OCI-LY7 (cell line): ENCODE results near the gene PKHD1. TPM values are rescaled to one million over a fixed set of nuclear protein-coding genes. Genes with fewer than 3 reads are reported as not detected.

ENCODE experiments used
- BruUV-seq: library from RNA; stranded (reverse); fragments of 400-500 nt; replicated peaks from 2 replicates; lab custom pipeline; 2021; lab: Mats Ljungman, UMichigan
- CTCF ChIA-PET: fragments of 300-600 bp; sonication (Branson Sonifier 250); formaldehyde crosslinking; loops from one replicate; lab custom pipeline; 2022; ENCODE audit warnings: antibody characterized with exemption; ENCODE audit not compliant: unreplicated experiment; lab: Charles Lee
- POLR2A ChIA-PET: fragments of 300-600 bp; sonication (Branson Sonifier 250); formaldehyde crosslinking; loops from one replicate; lab custom pipeline; 2022; ENCODE audit warnings: antibody characterized with exemption; lab: Charles Lee
- DNase-seq: peaks from one replicate; pipeline ENCODE4 v3.0.0-alpha.2; 2015; ENCODE audit warnings: low spot score
- H2AFZ ChIP-seq: fragments of 200-600 bp; sonication (generic), shearing (Covaris generic); 2 replicates; pipeline ENCODE4 v1.6.1; 2014; ENCODE audit warnings: mild to moderate bottlenecking, antibody characterized with exemption, low read length, moderate library complexity
- H3K27ac ChIP-seq: fragments of 200-600 bp; sonication (generic); 2 replicates; pipeline ENCODE4 v1.5.1; 2014; ENCODE audit warnings: mixed run types, low read depth, mild to moderate bottlenecking, moderate library complexity, low read length, inconsistent platforms; ENCODE audit not compliant: poor library complexity, severe bottlenecking
- H3K36me3 ChIP-seq: fragments of 200-600 bp; sonication (generic); 2 replicates; pipeline ENCODE4 v1.6.1; 2014; ENCODE audit warnings: mild to moderate bottlenecking, antibody characterized with exemption, low read length, moderate library complexity, mixed read lengths; ENCODE audit not compliant: insufficient read depth
- H3K4me1 ChIP-seq: fragments of 200-600 bp; sonication (generic); 2 replicates; pipeline ENCODE4 v1.5.1; 2014; ENCODE audit warnings: mild to moderate bottlenecking, low read length; ENCODE audit not compliant: insufficient read depth, poor library complexity, severe bottlenecking
- H3K4me2 ChIP-seq: fragments of 200-600 bp; sonication (generic); 2 replicates; pipeline ENCODE4 v1.6.1; 2014; ENCODE audit warnings: mild to moderate bottlenecking, low read length
- H3K4me3 ChIP-seq: fragments of 200-600 bp; sonication (generic); 2 replicates; pipeline ENCODE4 v1.5.1; 2014; ENCODE audit warnings: mild to moderate bottlenecking, low read depth, low read length; ENCODE audit not compliant: poor library complexity, severe bottlenecking
- H3K79me2 ChIP-seq: fragments of 200-600 bp; sonication (generic); 2 replicates; pipeline ENCODE4 v1.6.1; 2016; ENCODE audit warnings: low read depth, mild to moderate bottlenecking, low read length, moderate library complexity, mixed read lengths; ENCODE audit not compliant: insufficient read depth
- H3K9me2 ChIP-seq: fragments of 200-600 bp; sonication (generic); 2 replicates; pipeline ENCODE4 v1.6.1; 2016; ENCODE audit warnings: mild to moderate bottlenecking, low read length, mixed read lengths; ENCODE audit not compliant: insufficient read depth
- H3K9me3 ChIP-seq: fragments of 200-600 bp; sonication (generic); 2 replicates; pipeline ENCODE4 v1.6.1; 2014; ENCODE audit warnings: mild to moderate bottlenecking, mixed run types, low read length, mixed read lengths
- H4K20me1 ChIP-seq: fragments of 200-600 bp; sonication (generic); 2 replicates; pipeline ENCODE4 v1.6.1; 2014; ENCODE audit warnings: mild to moderate bottlenecking, antibody characterized with exemption, low read length, moderate library complexity, mixed read lengths; ENCODE audit not compliant: insufficient read depth
- CTCF ChIP-seq: fragments of 200-600 bp; sonication (generic); conservative IDR thresholded peaks from 2 replicates; pipeline ENCODE4 v1.5.1; 2014; ENCODE audit warnings: mild to moderate bottlenecking, antibody characterized with exemption, low read length, moderate library complexity, mixed read lengths
- EZH2phosphoT487 ChIP-seq: fragments of 200-600 bp; sonication (generic); IDR thresholded peaks from 2 replicates; pipeline ENCODE4 v1.6.1; 2018; ENCODE audit warnings: low read depth, borderline replicate concordance, mild to moderate bottlenecking, mixed run types, antibody characterized with exemption, low read length, moderate library complexity, mixed read lengths
- intact Hi-C: fragments of 100-400 bp; cut with micrococcal nuclease; formaldehyde crosslinking; loops from one replicate; pipeline ENCODE4 v1.10.0; 2022; ENCODE audit not compliant: unreplicated experiment
- total RNA-seq, 2 experiments: library from RNA; depleted of rRNA in 1 of 2; stranded (reverse); fragments of >200 nt in 1 of 2; shearing (Covaris generic) in 1 of 2; gene quantifications; 2 replicates each; pipeline ENCODE4 v1.2.3, GENCODE V29; 2014 to 2022

Gene PKHD1
- total RNA-seq, 2 experiments from 2014 or later = not detected

- intact Hi-C loops = no loop called here
- TF ChIP-seq EZH2phosphoT487 (no peak), CTCF (no peak)
- no peaks in the 10 kb centered on the region for H3K79me2 ChIP-seq
- no peaks in the 10 kb centered on the region for H3K36me3 ChIP-seq
- H3K4me3 ChIP-seq = peak overlapping the region; percentile 23
- ChIA-PET CTCF (no interaction called here), POLR2A (no interaction called here)
- H3K4me2 ChIP-seq = peak overlapping the region; percentile 60
- H3K9me3 ChIP-seq = no peaks in the 10 kb centered on the region
- peak overlapping the region; percentile 51 for H3K27ac ChIP-seq
- peak; percentile 73 for DNase-seq
- H3K4me1 ChIP-seq = peaks cover 22% of the 10 kb centered on the region
- no TSS peak for BruUV-seq
- H4K20me1 ChIP-seq = no peaks in the 10 kb centered on the region
- H2AFZ ChIP-seq = peak overlapping the region; percentile 76; the same call in 1 of the 2 replicates
- peaks cover 6% of the 10 kb centered on the region; the same call in 1 of the 2 replicates for H3K9me2 ChIP-seq
These were observed 91.0 kb downstream of the PKHD1 start for GRCh38 chr6:51996296-51996947.

GRCh38 chr6:51995214-51995755, 92.1 kb downstream of the PKHD1 start:
- intact Hi-C loops = no loop called here
- BruUV-seq = no TSS peak
- Histone ChIP-seq H3K4me3 (no peak overlapping the region), H4K20me1 (no peaks in the 10 kb centered on the region), H2AFZ (peak overlapping the region; percentile 38; the same call in 1 of the 2 replicates), H3K79me2 (no peaks in the 10 kb centered on the region), H3K27ac (no peak overlapping the region), H3K4me2 (no peak overlapping the region), H3K36me3 (no peaks in the 10 kb centered on the region), H3K9me3 (no peaks in the 10 kb centered on the region), H3K4me1 (peaks cover 22% of the 10 kb centered on the region), H3K9me2 (peaks cover 6% of the 10 kb centered on the region; the same call in 1 of the 2 replicates)
- no peak for DNase-seq
- CTCF ChIA-PET = no interaction called here
- TF ChIP-seq EZH2phosphoT487 = no peak
- no peak for TF ChIP-seq CTCF
- POLR2A ChIA-PET = no interaction called here

GRCh38 chr6:51992876-51993275, 94.5 kb downstream of the PKHD1 start:
- no peak overlapping the region for H3K4me3 ChIP-seq
- no peaks in the 10 kb centered on the region for H3K9me2 ChIP-seq
- no peak overlapping the region for H3K27ac ChIP-seq
- H3K4me2 ChIP-seq = no peak overlapping the region
- TF ChIP-seq EZH2phosphoT487 (no peak), CTCF (no peak)
- H3K9me3 ChIP-seq = no peaks in the 10 kb centered on the region
- ChIA-PET CTCF (no interaction called here), POLR2A (interaction anchor here (1.2 kb wide), 1 partner anchor 92 kb away, joined by 3 read pairs; no protein-coding TSS in a partner anchor)
- no peaks in the 10 kb centered on the region for H3K79me2 ChIP-seq
- DNase-seq = no peak
- intact Hi-C loops = no loop called here
- no peaks in the 10 kb centered on the region for H4K20me1 ChIP-seq
- no peaks in the 10 kb centered on the region for H3K36me3 ChIP-seq
- no TSS peak for BruUV-seq
- H2AFZ ChIP-seq = no peak overlapping the region
- peaks cover 22% of the 10 kb centered on the region for H3K4me1 ChIP-seq
